Thoracic aorta endothelial cell (primary cell): ENCODE results near the gene ZNRF2. TPM values are rescaled to one million over a fixed set of nuclear protein-coding genes. Genes with fewer than 3 reads are reported as not detected.

Experiments
- small RNA-seq: library from RNA; depleted of rRNA; stranded (forward); fragments of <200 nt; gene quantifications from one replicate; pipeline ENCODE3, GENCODE V24; 2012
- total RNA-seq: library from RNA; depleted of rRNA; stranded (reverse); fragments of >200 nt; gene quantifications from 2 replicates; pipeline ENCODE4 v1.2.3, GENCODE V29; 2012

The ZNRF2 gene
- 6.6 and 8.8 TPM in 2 replicates for total RNA-seq

GRCh38 chr7:30284298-30285066, at the start of gene ZNRF2:
TSS of gene ZNRF2 (plus strand) at chr7:30284597. CDS start at chr7:30285358, 761 bp downstream.

Small RNAs within 50 kb of the gene (small RNA-seq; reads per million reads assigned to genes)
- gene MIR550A1: not detected

Other genes starting within 250 kb of the ZNRF2 start
- gene MTURN, start 149.6 kb upstream of the ZNRF2 start, total RNA-seq: 6.2 and 9.2 TPM in 2 replicates
- 31.3 and 37.3 TPM in 2 replicates for gene NOD1, start 194.2 kb downstream of the ZNRF2 start, total RNA-seq
- gene GGCT, start 220.2 kb downstream of the ZNRF2 start, total RNA-seq: 45.3 and 53.1 TPM in 2 replicates